ENCODE results near the gene DNAJB2.
"Not testable (repeated sequence)": the region's sequence is repeated elsewhere in the genome, so short reads cannot be mapped to it uniquely, and the experiment has no call there.

The DNAJB2 gene

GRCh38 chr2:219286436-219287115 is 7.4 kb downstream of the DNAJB2 start:
- DNase-seq = no peak

GRCh38 chr2:219287116-219287440 is 7.9 kb downstream of the DNAJB2 start:
- not testable (repeated sequence) for DNase-seq

DNA sequence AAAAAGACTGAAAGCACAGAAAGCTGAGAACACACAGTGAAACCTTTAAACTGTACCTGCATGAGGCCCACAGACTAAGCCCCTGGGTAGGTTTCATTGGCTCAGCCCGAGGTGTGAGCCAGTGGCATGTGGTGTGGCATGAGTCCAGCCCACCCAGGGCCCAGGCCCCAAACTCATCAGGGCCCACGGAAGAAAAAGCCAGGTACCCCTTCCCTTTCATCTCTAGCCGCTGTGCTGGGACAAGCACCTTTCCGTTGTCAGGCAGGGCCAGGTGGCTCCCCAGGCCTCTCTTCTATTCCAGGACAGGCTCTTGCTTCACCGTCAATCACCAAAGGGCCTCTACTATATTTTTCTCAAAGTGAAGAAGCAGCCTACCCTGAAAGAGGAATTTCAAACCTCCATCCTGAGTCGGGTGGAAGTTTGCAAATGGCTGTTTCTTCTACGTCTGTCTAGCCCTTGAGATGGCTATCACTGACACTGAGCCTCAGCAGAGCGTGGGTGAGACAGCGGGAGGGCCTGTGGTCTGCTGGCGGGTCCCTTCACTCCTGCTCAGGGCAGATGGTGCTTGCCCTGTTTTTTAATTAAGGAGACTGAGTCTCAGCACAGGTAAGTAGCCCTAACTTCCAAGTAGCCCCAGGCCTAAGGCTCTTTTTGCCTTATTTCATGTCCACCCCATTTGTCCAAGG is 8.6 kb downstream of the DNAJB2 start:
- DNase-seq = no peak

GRCh38 chr2:219289195-219289536 is 10.0 kb downstream of the DNAJB2 start:
- DNase-seq = no peak

- no peak for DNase-seq
Observed at GRCh38 chr2:219289537-219290361, 10.6 kb downstream of the DNAJB2 start.

- no peak for DNase-seq
Observed at GRCh38 chr2:219290381-219291171, 11.4 kb downstream of the DNAJB2 start.

GRCh38 chr2:219291394-219291793 is 12.2 kb downstream of the DNAJB2 start:
- no peak for DNase-seq

DNA sequence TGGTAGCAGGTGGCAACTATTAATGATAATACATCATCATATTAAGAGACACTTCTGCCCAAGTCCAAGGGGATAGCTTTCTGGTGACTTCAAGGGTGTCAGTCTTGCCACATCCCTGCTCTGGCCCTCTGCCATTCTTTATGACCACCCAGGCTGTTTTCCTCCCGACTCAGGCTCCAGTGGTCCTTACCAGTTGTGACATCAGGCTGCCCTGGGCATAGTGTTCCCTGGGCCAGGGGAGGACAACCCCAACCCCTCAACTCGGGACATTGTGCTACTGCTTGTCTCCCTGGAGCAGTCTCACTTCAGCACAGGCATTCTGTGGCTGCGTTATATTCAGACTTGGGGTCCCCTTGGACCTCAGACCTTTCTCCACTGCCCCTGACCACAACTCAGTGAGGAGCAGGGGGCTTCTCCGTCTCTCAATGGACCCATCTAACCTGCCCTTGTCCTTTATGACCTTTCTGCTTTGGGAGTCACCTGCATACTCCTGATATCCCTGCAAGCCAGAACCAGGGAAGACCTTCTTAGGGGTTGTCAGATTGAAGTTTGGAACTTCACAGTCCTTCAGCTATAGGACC is 12.8 kb downstream of the DNAJB2 start:
- no peak for DNase-seq

GRCh38 chr2:219292616-219293015 is 13.4 kb downstream of the DNAJB2 start:
- no peak for DNase-seq

- DNase-seq = no peak
Observed at GRCh38 chr2:219293736-219294231, 14.6 kb downstream of the DNAJB2 start.

GRCh38 chr2:219294356-219295351 is 15.5 kb downstream of the DNAJB2 start:
- DNase-seq = peak; percentile 90

- DNase-seq = no peak
Observed at GRCh38 chr2:219296142-219296541, 17.0 kb downstream of the DNAJB2 start.

- DNase-seq = no peak
Observed at GRCh38 chr2:219296631-219297391, 17.6 kb downstream of the DNAJB2 start.

- no peak for DNase-seq
Observed at GRCh38 chr2:219297766-219298456, 18.7 kb downstream of the DNAJB2 start.

GRCh38 chr2:219298759-219299371 is 19.7 kb downstream of the DNAJB2 start:
- peak; percentile 92 for DNase-seq

DNA sequence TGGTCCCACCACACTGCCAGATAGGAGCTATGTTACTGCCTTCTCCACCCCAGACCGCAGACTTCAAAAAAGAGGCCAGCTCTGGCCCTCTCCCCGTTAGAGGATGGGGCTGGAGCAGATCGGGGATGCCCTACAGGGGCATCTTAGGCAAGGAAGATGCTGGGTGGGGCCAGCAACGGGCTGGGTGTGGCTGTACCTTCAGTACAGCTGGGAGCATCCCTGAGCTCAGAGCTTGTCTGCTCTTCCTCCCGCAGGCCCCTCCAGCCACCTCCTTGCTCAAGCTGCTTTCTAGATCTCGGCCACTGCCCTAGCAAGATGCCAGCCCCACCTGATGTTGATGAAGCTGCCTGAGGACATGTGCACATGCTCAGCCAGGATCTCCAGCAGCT is 20.2 kb downstream of the DNAJB2 start:
- no peak for DNase-seq

- no peak for DNase-seq
Observed at GRCh38 chr2:219300022-219300421, 20.9 kb downstream of the DNAJB2 start.

DNA sequence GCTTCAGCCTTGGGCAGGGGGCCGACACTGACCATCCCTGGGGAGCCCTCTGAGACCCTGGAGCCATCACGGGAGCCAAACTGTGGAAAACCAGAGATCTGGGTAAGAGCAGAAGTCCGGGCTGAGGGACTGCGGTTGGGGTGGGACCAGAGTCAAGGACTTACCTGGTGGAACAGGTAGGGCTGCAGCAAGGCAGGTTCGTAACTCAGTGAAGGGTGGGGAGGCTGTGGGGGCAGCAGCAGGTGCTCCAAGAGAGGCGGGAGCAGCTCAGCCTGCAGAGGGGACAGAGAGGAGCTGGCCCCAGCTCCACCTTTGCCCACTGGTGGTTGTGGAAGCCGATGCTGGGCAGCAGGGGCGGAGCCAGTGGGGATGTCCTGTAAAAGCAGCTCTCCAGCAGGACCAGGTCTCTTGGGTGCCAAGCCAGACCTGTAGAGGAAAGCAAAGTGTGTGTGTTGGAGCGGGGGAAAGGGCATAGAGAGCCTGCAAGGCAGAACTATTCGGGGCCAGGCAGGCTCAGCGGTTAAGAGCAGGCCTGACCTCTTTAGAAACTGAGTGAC is 23.3 kb downstream of the DNAJB2 start:
- DNase-seq = no peak

DNA sequence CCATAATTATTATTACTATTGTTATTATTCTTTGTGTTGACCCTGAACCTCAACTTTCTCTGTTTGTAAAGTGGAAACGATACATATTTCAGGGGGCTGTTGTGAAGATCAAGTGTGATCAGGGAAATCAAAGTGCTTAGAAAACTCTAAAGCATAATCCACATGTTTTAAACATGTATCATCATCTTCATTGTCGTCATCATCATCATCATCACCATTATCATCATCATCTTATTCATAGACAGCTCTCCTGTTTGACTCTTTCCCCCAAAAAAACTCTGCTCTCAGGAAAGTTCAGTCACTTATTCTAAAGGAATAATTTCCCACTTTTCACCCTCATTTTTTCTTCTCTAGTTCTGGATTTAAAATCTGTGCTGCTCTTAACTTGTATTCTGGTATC is 25.1 kb downstream of the DNAJB2 start:
- DNase-seq = no peak

All from activated naive CD4-positive, alpha-beta T cell treated with Interleukin-2 at 50 U/mL for 16 hours (primary cell).